Cardiac fibroblast (primary cell): ENCODE data around the gene JTB.

Experiments used
- DNase-seq, 2 donors: peaks; one replicate each; pipeline versions ENCODE4 v3.0.0 to v3.0.0-alpha.2; 2010; ENCODE audit warnings: low read depth in 2 of 2
- H3K4me3 ChIP-seq, 2 donors: replicated peaks in 1 of 2; 1 replicate in 1 of 2; 2 replicates in 1 of 2; pipeline ENCODE4 v1.5.1; 2011; ENCODE audit warnings: low read depth in 2 of 2, low read length in 2 of 2, mild to moderate bottlenecking in 2 of 2, moderate library complexity in 1 of 2
- TF ChIP-seq, protein P1 (sequence below): IDR thresholded peaks from one replicate; pipeline ENCODE4 v1.5.1; 2011; ENCODE audit warnings: low read depth, mild to moderate bottlenecking, low read length, inconsistent platforms

JTB gene

GRCh38 chr1:153954826-153955225 is 22.6 kb downstream of the JTB start:
- TF ChIP-seq, protein P1, sequence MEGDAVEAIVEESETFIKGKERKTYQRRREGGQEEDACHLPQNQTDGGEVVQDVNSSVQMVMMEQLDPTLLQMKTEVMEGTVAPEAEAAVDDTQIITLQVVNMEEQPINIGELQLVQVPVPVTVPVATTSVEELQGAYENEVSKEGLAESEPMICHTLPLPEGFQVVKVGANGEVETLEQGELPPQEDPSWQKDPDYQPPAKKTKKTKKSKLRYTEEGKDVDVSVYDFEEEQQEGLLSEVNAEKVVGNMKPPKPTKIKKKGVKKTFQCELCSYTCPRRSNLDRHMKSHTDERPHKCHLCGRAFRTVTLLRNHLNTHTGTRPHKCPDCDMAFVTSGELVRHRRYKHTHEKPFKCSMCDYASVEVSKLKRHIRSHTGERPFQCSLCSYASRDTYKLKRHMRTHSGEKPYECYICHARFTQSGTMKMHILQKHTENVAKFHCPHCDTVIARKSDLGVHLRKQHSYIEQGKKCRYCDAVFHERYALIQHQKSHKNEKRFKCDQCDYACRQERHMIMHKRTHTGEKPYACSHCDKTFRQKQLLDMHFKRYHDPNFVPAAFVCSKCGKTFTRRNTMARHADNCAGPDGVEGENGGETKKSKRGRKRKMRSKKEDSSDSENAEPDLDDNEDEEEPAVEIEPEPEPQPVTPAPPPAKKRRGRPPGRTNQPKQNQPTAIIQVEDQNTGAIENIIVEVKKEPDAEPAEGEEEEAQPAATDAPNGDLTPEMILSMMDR: no peak
- H3K4me3 ChIP-seq: no peak overlapping the region
- no peak for DNase-seq

GRCh38 chr1:153953859-153954365 is 23.6 kb downstream of the JTB start:
- DNase-seq: no peak
- H3K4me3 ChIP-seq: no peak overlapping the region
- TF ChIP-seq, protein P1: no peak

DNA sequence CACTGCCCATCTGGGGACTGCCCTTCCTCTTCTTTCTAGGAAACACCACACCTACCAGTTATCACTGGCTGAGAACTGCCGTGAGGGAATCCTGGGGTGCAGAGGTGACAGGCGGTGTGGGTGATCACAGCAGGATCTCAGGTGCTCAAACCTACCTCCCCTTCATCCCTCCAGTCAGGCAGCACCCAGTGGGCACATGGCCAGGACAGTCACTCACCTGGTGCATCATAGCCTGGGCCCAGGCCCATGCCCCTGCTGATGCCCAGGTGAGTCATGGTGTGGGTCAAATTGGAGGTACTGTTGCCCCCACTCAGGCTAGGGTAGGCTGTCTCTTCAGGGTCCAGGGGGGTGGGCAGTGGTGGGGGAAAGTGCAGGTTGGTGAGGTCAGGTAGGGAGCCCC is 25.7 kb downstream of the JTB start:
- TF ChIP-seq, protein P1: no peak
- H3K4me3 ChIP-seq: no peak overlapping the region
- no peak for DNase-seq

DNA sequence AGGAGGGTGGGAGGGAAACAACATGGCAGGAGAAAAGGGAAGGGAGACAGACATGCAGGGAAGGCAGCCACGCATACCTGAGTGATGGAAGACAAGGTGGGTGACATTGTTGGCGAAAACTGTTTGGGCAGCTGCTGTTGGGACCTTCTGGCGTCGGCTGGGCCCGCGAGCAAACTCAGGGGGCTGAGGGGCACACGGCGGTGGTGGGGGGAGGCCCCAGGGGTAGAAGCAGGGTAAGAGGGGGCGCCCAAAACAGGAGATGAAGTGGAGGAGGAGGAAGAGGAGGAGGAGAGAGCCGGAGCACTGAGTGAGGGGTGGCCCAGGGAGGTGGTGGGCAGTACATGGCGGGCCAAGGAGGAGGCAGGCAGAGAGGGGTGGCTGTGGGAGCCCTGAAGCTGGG is 26.3 kb downstream of the JTB start:
- TF ChIP-seq, protein P1: no peak
- no peak overlapping the region for H3K4me3 ChIP-seq
- DNase-seq: no peak

- TF ChIP-seq, protein P1: peak; percentile 84
- peak within 1 kb of the TSS; percentile 77 to 78 for H3K4me3 ChIP-seq
- peak; percentile 76 to 86 for DNase-seq
These were observed 30.7 kb downstream of the JTB start, which contains the start of gene DENND4B for GRCh38 chr1:153946622-153947241. Gene DENND4B (minus strand): TSS chr1:153946718. CDS start chr1:153944374, 2,344 bp downstream.

DNA sequence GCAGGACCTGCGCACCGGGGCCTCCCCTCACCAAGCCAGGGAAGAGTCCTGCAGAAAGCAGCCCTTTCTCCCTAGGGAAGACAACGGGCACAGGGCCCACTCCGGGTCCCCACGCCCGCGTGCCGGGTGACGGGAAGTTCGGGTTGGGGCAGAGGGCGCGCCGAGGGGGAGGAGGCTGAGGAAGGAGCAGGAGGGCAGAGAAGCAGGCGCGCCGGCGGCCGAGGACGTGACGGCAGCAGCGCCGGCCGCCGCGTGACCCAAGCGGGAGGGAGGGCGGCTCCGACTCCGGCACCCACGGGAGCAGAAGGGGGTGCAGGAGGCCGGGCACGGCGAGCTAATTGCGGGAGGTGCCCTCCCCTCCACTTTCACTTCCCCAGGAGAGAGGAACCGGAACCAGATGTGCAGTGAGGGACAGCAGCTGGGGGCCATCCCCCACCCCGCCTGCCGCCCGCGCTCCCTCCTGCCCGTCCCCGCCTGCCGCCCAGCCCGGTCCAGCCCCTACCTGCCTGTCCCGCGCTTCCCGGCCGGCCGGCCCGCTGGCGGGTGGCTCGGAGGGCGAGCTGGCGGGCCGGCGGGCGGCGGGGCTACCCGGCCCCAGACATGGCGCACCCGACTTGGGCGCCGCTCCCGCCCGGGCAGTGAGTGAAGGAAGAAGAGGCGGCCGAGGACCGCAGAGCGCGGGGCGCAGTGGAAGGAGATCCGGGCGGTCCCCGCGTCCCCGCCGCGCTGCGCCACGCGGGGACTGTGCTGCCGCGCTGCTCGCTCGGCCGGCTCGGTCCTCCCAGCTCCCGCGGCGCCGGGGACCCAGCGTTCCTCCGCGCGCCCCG is 31.5 kb downstream of the JTB start:
- H3K4me3 ChIP-seq: peak overlapping the region; percentile 77 to 78
- TF ChIP-seq, protein P1: no peak
- peak; percentile 71 to 89 for DNase-seq
